ENCODE measurements around the gene ISYNA1. TPM values are rescaled to one million over a fixed set of nuclear protein-coding genes. Genes with fewer than 3 reads are reported as not detected.

The ISYNA1 gene
- total and polyA plus RNA-seq, 2 of the 13 experiments (the other 11 are each of a cell fraction or from before 2014, with no cell fraction given): 29.6 to 48.5 TPM

GRCh38 chr19:18478545-18479311, 40.8 kb upstream of the ISYNA1 start (continued):
- TF ChIP-seq, protein P1, sequence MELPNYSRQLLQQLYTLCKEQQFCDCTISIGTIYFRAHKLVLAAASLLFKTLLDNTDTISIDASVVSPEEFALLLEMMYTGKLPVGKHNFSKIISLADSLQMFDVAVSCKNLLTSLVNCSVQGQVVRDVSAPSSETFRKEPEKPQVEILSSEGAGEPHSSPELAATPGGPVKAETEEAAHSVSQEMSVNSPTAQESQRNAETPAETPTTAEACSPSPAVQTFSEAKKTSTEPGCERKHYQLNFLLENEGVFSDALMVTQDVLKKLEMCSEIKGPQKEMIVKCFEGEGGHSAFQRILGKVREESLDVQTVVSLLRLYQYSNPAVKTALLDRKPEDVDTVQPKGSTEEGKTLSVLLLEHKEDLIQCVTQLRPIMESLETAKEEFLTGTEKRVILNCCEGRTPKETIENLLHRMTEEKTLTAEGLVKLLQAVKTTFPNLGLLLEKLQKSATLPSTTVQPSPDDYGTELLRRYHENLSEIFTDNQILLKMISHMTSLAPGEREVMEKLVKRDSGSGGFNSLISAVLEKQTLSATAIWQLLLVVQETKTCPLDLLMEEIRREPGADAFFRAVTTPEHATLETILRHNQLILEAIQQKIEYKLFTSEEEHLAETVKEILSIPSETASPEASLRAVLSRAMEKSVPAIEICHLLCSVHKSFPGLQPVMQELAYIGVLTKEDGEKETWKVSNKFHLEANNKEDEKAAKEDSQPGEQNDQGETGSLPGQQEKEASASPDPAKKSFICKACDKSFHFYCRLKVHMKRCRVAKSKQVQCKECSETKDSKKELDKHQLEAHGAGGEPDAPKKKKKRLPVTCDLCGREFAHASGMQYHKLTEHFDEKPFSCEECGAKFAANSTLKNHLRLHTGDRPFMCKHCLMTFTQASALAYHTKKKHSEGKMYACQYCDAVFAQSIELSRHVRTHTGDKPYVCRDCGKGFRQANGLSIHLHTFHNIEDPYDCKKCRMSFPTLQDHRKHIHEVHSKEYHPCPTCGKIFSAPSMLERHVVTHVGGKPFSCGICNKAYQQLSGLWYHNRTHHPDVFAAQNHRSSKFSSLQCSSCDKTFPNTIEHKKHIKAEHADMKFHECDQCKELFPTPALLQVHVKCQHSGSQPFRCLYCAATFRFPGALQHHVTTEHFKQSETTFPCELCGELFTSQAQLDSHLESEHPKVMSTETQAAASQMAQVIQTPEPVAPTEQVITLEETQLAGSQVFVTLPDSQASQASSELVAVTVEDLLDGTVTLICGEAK (IDR thresholded peaks at IDR 0.05): peak; percentile 39; the same call in 1 of the 2 replicates
- TF ChIP-seq, protein P1 (CRISPR knock-in tag; IDR thresholded peaks at IDR 0.05): 0 out of 2 replicates have a peak, but pooled peaks have one; percentile 64
- TF ChIP-seq LRRFIP1 (CRISPR knock-in tag; conservative IDR thresholded peaks at IDR 0.05) (no peak), STAT5B (CRISPR knock-in tag; IDR thresholded peaks at IDR 0.05) (no peak), HDAC6 (IDR thresholded peaks at IDR 0.05; ENCODE audit: low read depth, low read length) (no peak), HNF4G (IDR thresholded peaks at IDR 0.05; ENCODE audit: borderline replicate concordance, low read depth, low read length) (peak; percentile 31; the same call in 1 of the 2 replicates), HNF4G (CRISPR knock-in tag; IDR thresholded peaks at IDR 0.05; ENCODE audit: borderline replicate concordance, low read depth) (peak; percentile 82), ELK4 (CRISPR knock-in tag; IDR thresholded peaks at IDR 0.05; ENCODE audit: borderline replicate concordance) (no peak), DR1 (CRISPR knock-in tag; IDR thresholded peaks at IDR 0.05) (no peak)
- TF ChIP-seq, protein P2, sequence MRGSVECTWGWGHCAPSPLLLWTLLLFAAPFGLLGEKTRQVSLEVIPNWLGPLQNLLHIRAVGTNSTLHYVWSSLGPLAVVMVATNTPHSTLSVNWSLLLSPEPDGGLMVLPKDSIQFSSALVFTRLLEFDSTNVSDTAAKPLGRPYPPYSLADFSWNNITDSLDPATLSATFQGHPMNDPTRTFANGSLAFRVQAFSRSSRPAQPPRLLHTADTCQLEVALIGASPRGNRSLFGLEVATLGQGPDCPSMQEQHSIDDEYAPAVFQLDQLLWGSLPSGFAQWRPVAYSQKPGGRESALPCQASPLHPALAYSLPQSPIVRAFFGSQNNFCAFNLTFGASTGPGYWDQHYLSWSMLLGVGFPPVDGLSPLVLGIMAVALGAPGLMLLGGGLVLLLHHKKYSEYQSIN (CRISPR knock-in tag; IDR thresholded peaks at IDR 0.05; ENCODE audit: borderline replicate concordance): no peak
